Measurements from ENCODE around the gene MYLK.

MYLK gene

GRCh38 chr3:123778991-123779622 lies 105.0 kb downstream of the MYLK start:
- no peak for FAIRE-seq
- no peak for DNase-seq (ENCODE audit: insufficient read length, low spot score)

- DNase-seq (ENCODE audit: insufficient read length, low spot score) (no peak), FAIRE-seq (no peak)
Measured at GRCh38 chr3:123778525-123778924, 105.6 kb downstream of the MYLK start.

DNA sequence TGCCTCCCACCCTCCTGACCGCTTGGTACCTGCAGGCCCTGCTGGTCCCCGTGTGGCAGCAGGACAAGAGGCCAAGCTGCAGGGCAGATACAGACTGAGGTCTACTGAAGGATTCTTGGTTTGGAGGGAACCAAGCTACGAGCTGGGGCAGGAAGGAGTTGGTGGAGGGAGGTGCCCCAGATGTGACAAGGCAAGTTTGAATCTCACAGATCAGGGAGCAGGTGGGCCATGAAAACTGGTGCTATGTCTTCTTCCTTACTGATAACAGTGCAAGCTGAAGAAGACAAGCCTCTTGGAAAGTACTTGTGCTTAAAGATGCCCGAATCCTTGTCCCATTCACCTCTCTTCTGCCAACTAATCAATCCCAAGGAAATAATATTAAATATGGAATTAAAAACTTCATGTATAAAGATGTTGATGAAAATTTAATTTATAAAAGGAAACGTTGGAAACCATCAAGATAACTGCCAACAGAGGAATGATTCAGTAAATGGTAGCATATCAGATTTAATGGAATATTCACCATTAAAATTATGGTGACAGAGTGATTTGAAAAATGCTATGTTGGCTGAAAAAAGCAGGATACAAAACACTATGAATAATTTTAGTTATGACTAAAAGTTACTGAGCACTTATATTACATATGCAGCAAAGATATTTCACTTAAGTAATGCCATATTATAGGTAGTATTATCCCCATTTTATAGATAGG lies 107.9 kb downstream of the MYLK start:
- FAIRE-seq: no peak
- no peak for DNase-seq (ENCODE audit: insufficient read length, low spot score)

DNA sequence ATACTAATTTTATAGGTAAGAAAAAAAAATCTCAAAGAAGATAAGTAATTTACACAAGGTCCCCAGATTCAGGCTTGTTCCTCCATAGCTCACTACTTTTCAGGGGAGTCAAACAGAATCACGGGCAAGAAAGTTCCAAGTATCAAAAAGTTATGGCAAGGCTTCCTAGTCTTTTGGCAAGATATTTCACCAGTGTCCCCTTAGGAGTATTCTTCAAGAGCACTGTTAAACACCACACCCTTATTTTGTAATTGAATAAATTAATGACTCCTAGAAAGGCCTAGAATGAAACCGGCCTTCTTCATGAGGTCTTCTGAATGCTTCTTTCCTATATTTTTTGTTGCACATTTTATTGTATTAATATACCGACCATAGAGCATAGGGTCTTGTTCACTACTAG lies 109.7 kb downstream of the MYLK start:
- DNase-seq (ENCODE audit: insufficient read length, low spot score) (no peak), FAIRE-seq (no peak)

DNA sequence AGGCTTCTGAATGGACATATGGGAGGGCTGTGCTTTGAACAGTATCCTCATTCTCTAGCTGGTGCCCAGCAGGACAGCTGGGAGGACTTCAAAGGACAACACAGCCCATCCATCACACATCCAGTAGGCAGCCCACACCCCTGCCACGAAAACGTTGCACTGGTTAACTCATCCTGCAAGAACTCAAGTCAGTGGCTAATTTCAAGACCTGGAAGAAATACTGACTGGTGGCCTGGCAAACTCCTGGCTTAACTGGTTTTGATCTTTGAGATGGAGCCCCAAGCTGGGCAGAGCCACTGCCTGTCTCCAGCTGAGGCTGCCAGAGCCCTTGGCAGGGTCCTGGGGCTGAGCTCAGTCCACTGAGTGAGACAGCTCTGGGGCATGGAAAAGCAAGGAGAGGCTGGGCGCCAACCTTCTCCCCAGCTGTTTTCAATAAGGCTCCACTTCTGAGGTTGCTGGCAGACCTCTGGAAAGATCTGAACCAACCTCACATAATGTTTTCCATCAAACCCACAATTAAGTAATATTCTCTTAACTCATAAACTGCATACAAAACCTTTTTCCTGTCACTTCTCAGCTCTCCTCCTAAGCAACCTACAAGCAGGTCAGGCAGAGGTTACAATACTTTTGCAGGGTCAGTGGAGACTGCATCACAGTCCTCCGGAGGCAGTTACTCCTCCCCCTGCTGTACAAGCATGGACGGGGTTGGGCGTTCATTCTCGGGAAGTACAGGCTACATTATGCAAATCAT lies 110.3 kb downstream of the MYLK start:
- FAIRE-seq: no peak
- DNase-seq (ENCODE audit: insufficient read length, low spot score): no peak

GRCh38 chr3:123769356-123769743 lies 114.8 kb downstream of the MYLK start:
- FAIRE-seq (no peak), DNase-seq (ENCODE audit: insufficient read length, low spot score) (no peak)

- no peak for DNase-seq (ENCODE audit: insufficient read length, low spot score)
- no peak for FAIRE-seq
Measured at GRCh38 chr3:123768480-123769355, 115.4 kb downstream of the MYLK start.

DNA sequence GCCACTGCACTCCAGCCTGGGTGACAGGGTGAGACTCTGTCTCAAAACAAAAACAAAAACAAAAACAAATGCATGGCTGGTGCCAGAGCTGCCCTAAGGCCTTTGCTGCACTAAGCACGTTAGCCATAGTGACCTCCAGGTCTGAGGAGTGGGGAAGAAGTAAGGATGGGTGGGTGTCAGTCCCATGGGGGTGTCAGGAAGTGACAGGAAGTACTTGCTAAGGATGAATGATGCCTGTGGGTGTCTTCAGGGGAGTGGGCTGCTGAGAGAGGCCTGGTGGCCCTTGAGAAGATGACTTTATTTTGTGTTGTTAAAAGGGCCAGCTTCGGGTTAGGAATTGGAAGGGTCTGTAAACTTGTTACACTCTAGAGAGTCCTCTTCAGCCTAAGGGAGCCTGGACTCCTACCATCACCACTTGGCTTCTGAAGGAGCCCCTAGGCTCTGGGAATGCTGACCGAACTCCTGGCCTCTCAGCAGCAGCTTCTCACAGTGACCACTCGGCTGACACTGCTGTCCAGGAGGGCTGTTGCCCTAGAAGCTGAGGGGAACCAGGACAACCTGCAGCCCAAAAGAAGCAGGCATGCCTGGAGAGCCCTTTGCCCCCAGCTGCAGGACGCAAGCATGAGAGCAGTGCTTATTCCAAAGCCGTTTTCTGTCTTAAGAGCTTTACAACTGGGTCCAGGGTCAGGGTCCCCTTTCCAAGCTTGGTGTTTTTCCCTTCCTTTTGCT lies 116.4 kb downstream of the MYLK start:
- DNase-seq (ENCODE audit: insufficient read length, low spot score) (no peak), FAIRE-seq (no peak)

- FAIRE-seq: no peak
- DNase-seq (ENCODE audit: insufficient read length, low spot score): no peak
Measured at GRCh38 chr3:123767009-123767372, 117.1 kb downstream of the MYLK start.

DNA sequence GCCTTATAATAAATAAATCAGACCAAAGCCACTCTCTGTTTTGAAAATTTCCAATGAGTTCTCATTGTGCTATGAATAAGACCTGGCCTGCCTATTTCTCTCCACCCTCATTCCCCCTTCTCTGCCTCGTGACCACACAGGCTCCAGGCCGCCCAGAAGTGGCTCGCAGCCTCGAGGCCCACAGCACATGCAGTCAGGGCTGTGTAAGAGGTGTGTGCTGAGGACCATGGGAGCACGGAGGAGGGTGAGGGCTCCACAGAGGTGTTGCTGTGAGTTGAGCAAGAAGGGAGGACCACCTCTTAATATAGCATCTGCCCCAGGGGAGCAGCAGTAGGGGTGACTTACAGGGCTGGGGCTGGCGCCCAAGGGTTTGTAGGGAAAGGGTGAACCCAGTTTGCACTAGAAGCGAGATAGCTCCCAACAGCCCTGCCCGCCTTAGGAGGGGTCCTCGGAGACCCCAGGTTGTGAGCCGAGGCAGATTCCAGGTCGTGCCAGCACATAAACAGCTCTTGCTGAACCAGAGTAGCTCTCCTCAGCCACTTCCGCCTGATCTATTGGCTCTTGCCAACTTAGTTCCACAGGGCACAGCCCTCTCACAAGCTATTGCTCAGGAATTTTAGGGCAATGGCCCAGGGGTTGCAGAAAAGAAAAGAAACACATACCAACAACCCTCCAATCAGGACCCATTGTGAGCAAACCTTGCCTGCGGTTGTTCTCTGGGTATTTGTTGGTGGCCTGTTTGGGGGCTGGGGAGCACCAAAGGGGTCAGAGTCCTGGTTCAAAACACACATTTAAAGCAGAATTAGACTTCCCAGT lies 117.7 kb downstream of the MYLK start:
- FAIRE-seq: no peak
- no peak for DNase-seq (ENCODE audit: insufficient read length, low spot score)

GRCh38 chr3:123765475-123766128 lies 118.5 kb downstream of the MYLK start:
- FAIRE-seq (peak; percentile 95), DNase-seq (ENCODE audit: insufficient read length, low spot score) (no peak)

DNA sequence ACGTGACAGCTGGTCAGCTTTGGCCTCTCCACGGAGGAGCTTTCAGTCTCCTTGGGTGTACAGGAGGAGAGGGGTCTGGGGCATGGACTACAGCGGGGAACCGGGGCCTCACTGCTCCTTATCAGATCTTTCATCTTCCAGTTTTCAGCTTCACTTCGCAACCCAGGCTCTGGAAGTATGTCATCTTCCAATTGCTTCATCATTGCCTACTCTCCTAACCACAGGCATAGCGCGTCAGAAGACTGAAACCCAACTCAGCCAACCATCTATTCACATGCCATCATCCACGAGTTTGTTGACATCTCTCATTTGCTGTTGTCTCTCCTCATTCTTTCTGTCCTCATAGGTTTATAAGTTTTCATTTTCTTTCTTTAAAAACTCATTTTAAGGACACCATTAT lies 119.5 kb downstream of the MYLK start:
- DNase-seq (ENCODE audit: insufficient read length, low spot score) (no peak), FAIRE-seq (no peak)

- FAIRE-seq (no peak), DNase-seq (ENCODE audit: insufficient read length, low spot score) (no peak)
Measured at GRCh38 chr3:123762805-123763204, 121.3 kb downstream of the MYLK start.

DNA sequence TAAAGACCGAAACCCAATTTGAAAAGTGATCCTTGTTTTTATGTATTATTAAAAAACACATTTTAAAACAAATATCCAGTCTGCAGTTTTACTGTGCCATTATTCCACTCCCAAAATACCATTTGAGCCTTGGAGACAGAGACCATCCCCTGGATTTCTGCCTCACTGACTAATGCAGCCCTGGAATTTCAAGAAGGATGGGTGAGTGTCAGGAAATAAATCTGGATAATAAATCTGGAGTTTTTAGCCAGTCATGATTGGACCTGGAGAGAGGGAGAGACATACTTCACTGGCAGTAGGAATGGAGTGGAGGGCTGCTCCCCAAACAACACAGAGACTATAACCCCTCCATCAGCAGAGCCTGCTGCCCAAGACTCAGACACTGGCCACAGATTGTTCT lies 123.3 kb downstream of the MYLK start:
- no peak for FAIRE-seq
- DNase-seq (ENCODE audit: insufficient read length, low spot score): no peak

GRCh38 chr3:123759871-123760270 lies 124.3 kb downstream of the MYLK start:
- DNase-seq (ENCODE audit: insufficient read length, low spot score) (no peak), FAIRE-seq (no peak)

DNA sequence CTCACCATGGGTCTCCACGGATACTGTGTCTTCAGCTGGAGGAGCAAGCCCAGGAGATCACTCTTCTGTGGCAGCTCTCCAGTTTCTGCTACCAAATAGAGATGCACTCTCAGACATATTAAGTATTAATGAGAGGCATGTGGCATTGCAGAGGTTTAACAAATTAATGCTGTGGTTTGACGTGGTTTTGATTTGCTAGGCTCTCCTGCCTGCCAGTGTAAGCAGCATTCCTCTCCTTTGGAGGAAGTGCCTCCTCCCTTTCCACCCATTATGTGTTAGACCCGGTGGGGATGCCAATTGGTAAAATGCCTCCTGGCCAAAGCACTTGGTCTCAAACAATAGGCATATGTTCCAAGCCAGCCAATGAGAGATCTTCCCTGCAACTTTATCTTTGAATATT lies 124.8 kb downstream of the MYLK start:
- DNase-seq (ENCODE audit: insufficient read length, low spot score): no peak
- FAIRE-seq: peak; percentile 64

DNA sequence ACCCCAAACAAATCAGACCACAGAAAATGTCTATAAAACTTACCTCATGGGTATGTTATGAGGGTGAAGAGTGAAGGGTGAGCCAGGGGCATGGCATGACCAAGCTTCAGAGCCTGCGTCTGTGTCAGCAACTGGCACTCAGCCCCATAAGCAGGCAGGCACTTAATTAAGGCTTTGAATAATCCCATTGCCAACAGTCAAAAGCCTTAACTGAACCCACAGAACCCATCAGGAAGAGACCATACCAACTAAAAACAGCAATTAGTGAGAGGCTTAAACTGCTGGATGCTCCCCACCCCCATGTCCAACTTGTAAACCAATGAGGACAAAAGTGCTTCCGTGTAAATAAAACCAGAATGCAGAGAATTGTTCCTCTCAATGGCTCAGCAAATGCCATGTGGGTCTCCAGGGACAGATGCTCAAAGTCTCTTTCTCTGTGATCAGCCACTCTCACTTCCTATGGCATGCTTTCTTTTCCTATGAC lies 126.0 kb downstream of the MYLK start:
- no peak for DNase-seq (ENCODE audit: insufficient read length, low spot score)
- peak; percentile 71 for FAIRE-seq

- DNase-seq (ENCODE audit: insufficient read length, low spot score) (no peak), FAIRE-seq (peak; percentile 94)
Measured at GRCh38 chr3:123757281-123757940, 126.7 kb downstream of the MYLK start.
